Measurements from ENCODE around the gene CEP192. TPM values are rescaled to one million over a fixed set of nuclear protein-coding genes. Genes with fewer than 3 reads are reported as not detected.
A peak's percentile ranks its signal among the peaks of the same experiment; 100 is the strongest.

The CEP192 gene
- total and polyA plus RNA-seq, 2 of the 13 experiments (the other 11 are each of a cell fraction or from before 2014, with no cell fraction given), result 15.3 to 24.7 TPM

- H3K27me3 ChIP-seq (ENCODE audit: control insufficient read depth in 1 of 2, insufficient read depth in 2 of 2, low read length in 2 of 2), result no peaks in the 10 kb centered on the region
- FAIRE-seq (no peak), ATAC-seq (no peak), DNase-seq (ENCODE audit: low spot score) (no peak)
- H3K27ac ChIP-seq (ENCODE audit: extremely low read length, insufficient read depth, low read length), result no peak overlapping the region
- no peak overlapping the region for H3K9ac ChIP-seq (ENCODE audit: insufficient read depth, low read depth, low read length)
- TF ChIP-seq PLSCR1 (CRISPR knock-in tag; IDR thresholded peaks at IDR 0.05; ENCODE audit: borderline replicate concordance) (no peak), ZNF879 (CRISPR knock-in tag; IDR thresholded peaks at IDR 0.05) (no peak), ZNF615 (CRISPR knock-in tag; IDR thresholded peaks at IDR 0.05; ENCODE audit: borderline replicate concordance) (no peak), BHLHE40 (IDR thresholded peaks at IDR 0.05; ENCODE audit: low read length) (no peak)
- H2AFZ ChIP-seq (ENCODE audit: low read length), result no peak overlapping the region
- ChIA-PET POLR2A (no interaction called here), CTCF (ENCODE audit: low intra/inter-chr PET ratio, low total read pairs) (no interaction called here)
- no peak overlapping the region for H3K4me2 ChIP-seq (ENCODE audit: low read depth, low read length)
- H3K36me3 ChIP-seq (replicated peaks in 1 of 2; ENCODE audit: control insufficient read depth in 1 of 2, insufficient read depth in 2 of 2, low read length in 2 of 2), result peaks cover 2% of the 10 kb centered on the region in 2 experiments; a peak in 2 of 5 replicates
- BruUV-seq (replicated peaks), result no TSS peak
- intact Hi-C loops (cut with micrococcal nuclease; ENCODE audit: unreplicated experiment) (no loop called here), in situ Hi-C loops (cut with HindIII; ENCODE audit: extremely low pct_ligation_motif_present, low pct_unique_long_range_greater_than_20kb) (no loop called here)
- peaks cover 14% of the 10 kb centered on the region for H3K4me1 ChIP-seq (ENCODE audit: insufficient read depth, low read length)
- 93% methylated on average over 5 of the region's 6 CpGs for WGBS (ENCODE audit: low lambda C conversion rate)
- no peaks in the 10 kb centered on the region for H3K9me3 ChIP-seq (ENCODE audit: low read length)
- H3K4me3 ChIP-seq (replicated peaks in 1 of 3; ENCODE audit: insufficient read depth in 1 of 3, low read depth in 2 of 3, low read length in 3 of 3), result no peak overlapping the region
- no peaks in the 10 kb centered on the region for H4K20me1 ChIP-seq (ENCODE audit: insufficient read depth, low read length)
- H3K79me2 ChIP-seq (ENCODE audit: insufficient read depth, low read length), result no peaks in the 10 kb centered on the region
Observed at GRCh38 chr18:13131283-13131682, 140.1 kb downstream of the CEP192 start.

- ATAC-seq, result no peak
- Histone ChIP-seq H3K27me3 (ENCODE audit: control insufficient read depth in 1 of 2, insufficient read depth in 2 of 2, low read length in 2 of 2) (no peaks in the 10 kb centered on the region; a peak in 1 of 5 replicates), H4K20me1 (ENCODE audit: insufficient read depth, low read length) (no peaks in the 10 kb centered on the region), H2AFZ (ENCODE audit: low read length) (no peak overlapping the region), H3K4me2 (ENCODE audit: low read depth, low read length) (no peak overlapping the region), H3K4me1 (ENCODE audit: insufficient read depth, low read length) (peaks cover 24% of the 10 kb centered on the region), H3K36me3 (replicated peaks in 1 of 2; ENCODE audit: control insufficient read depth in 1 of 2, insufficient read depth in 2 of 2, low read length in 2 of 2) (no peaks in the 10 kb centered on the region), H3K79me2 (ENCODE audit: insufficient read depth, low read length) (peaks cover 6% of the 10 kb centered on the region), H3K9ac (ENCODE audit: insufficient read depth, low read depth, low read length) (no peak overlapping the region), H3K4me3 (replicated peaks in 1 of 3; ENCODE audit: insufficient read depth in 1 of 3, low read depth in 2 of 3, low read length in 3 of 3) (no peak overlapping the region), H3K27ac (ENCODE audit: extremely low read length, insufficient read depth, low read length) (no peak overlapping the region), H3K9me3 (ENCODE audit: low read length) (no peaks in the 10 kb centered on the region)
- POLR2A ChIA-PET, result interaction anchor here (0.6 to 0.9 kb wide), 2 partner anchors 41 to 81 kb away, joined by 3 read pairs; no protein-coding TSS in a partner anchor
- 97% methylated on average over 21 of the region's 52 CpGs for WGBS (ENCODE audit: low lambda C conversion rate)
- in situ Hi-C loops (cut with HindIII; ENCODE audit: extremely low pct_ligation_motif_present, low pct_unique_long_range_greater_than_20kb), result loop anchor here (5.0 kb wide), 1 partner anchor 493 kb away; no protein-coding TSS in a partner anchor
- DNase-seq (ENCODE audit: low spot score), result no peak
- intact Hi-C loops (cut with micrococcal nuclease; ENCODE audit: unreplicated experiment), result loop anchor here (5.0 kb wide), 2 partner anchors 43 to 408 kb away; no protein-coding TSS in a partner anchor
- TF ChIP-seq AGO2 (optimal IDR thresholded peaks at IDR 0.05; ENCODE audit: low read depth, low read length) (peak; percentile 52), RBFOX2 (IDR thresholded peaks at IDR 0.05; ENCODE audit: low read depth, low read length) (0 out of 2 replicates have a peak, but pooled peaks have one; percentile 16), NONO (IDR thresholded peaks at IDR 0.05) (no peak), NONO (CRISPR knock-in tag; conservative IDR thresholded peaks at IDR 0.05) (0 out of 2 replicates have a peak, but pooled peaks have one; percentile 26), PLSCR1 (CRISPR knock-in tag; IDR thresholded peaks at IDR 0.05; ENCODE audit: borderline replicate concordance) (no peak), REST (IDR thresholded peaks at IDR 0.05; ENCODE audit: borderline replicate concordance in 1 of 2, low read depth in 1 of 2, low read length in 2 of 2) (peak in 1 of 2 experiments; percentile 67; a peak in 2 of 4 replicates), POLR2AphosphoS5 (IDR thresholded peaks at IDR 0.05; ENCODE audit: low read depth, low read length) (0 out of 2 replicates have a peak, but pooled peaks have one; percentile 25), SMARCC2 (IDR thresholded peaks at IDR 0.05) (no peak)
- CTCF ChIA-PET (ENCODE audit: low intra/inter-chr PET ratio, low total read pairs), result no interaction called here
- no TSS peak for BruUV-seq (replicated peaks)
- no peak for FAIRE-seq
Observed at GRCh38 chr18:13134551-13135401, 143.6 kb downstream of the CEP192 start.

All from HepG2 (cell line).